Right lobe of liver (tissue), 6 donors: ENCODE measurements around the gene TNFSF8. TPM values are rescaled to one million over a fixed set of nuclear protein-coding genes. Genes with fewer than 3 reads are reported as not detected.

Experiments
- ATAC-seq, 4 donors: fragments of 200-7000 bp; cut with Tn5 transposase; one replicate each; pipeline ENCODE4 v1.9.1; 2020; ENCODE audit warnings: mild to moderate bottlenecking in 4 of 4, moderate library complexity in 4 of 4
- DNase-seq, 3 donors: peaks; one replicate each; pipeline ENCODE4 v3.0.0-alpha.2; 2020
- H3K27ac ChIP-seq, 3 donors: fragments of 200-600 bp; one replicate each; pipeline ENCODE4 v1.8.0; 2022
- H3K27me3 ChIP-seq, 2 donors: fragments of 200-600 bp; one replicate each; pipeline ENCODE4 v1.8.0; 2022
- H3K36me3 ChIP-seq, 4 donors: fragments of 200-600 bp; sonication (generic) in 1 of 4; one replicate each; pipeline versions ENCODE4 v1.5.1 to v1.8.0; 2017 to 2022; ENCODE audit warnings: control low read depth in 1 of 4
- H3K4me1 ChIP-seq, 4 donors: fragments of 200-600 bp; sonication (generic) in 1 of 4; one replicate each; pipeline versions ENCODE4 v1.5.1 to v1.8.0; 2017 to 2022; ENCODE audit warnings: control low read depth in 1 of 4
- H3K4me3 ChIP-seq, 3 donors: fragments of 200-600 bp; one replicate each; pipeline ENCODE4 v1.8.0; 2022
- H3K9me3 ChIP-seq, 4 donors: fragments of 200-600 bp; sonication (generic) in 1 of 4; one replicate each; pipeline versions ENCODE4 v1.5.1 to v1.8.0; 2017 to 2022; ENCODE audit warnings: control low read depth in 1 of 4
- CTCF ChIP-seq, 4 donors: fragments of 200-600 bp in 3 of 4; fragments of 450-650 bp in 1 of 4; IDR thresholded peaks; one replicate each; pipeline versions ENCODE4 v1.5.1 to v1.8.0; 2016 to 2022; ENCODE audit warnings: antibody characterized with exemption in 4 of 4, mild to moderate bottlenecking in 2 of 4
- POLR2A ChIP-seq: fragments of 450-650 bp; IDR thresholded peaks from one replicate; pipeline ENCODE4 v1.6.1; 2017; ENCODE audit warnings: antibody characterized with exemption, mild to moderate bottlenecking
- WGBS: methylation state at CpG from one replicate; pipeline ENCODE4 v1.1.6; 2018; ENCODE audit warnings: low coverage, low lambda C conversion rate; ENCODE audit not compliant: insufficient coverage; ENCODE audit errors: missing lambda C conversion rate; 5-methylcytosine and 5-hydroxymethylcytosine counted together
- intact Hi-C, 2 donors: fragments of 100-400 bp; cut with DNase I; formaldehyde crosslinking; loops; one replicate each; pipeline versions ENCODE4 v1.11.2 to v1.14.1; 2022
- total RNA-seq, 6 experiments: library from RNA; depleted of rRNA in 2 of 6; stranded (reverse); fragments of >200 nt in 2 of 6; fragmentation: NEBNext Ultra II Directional in 3 of 6; extraction: Animal tissue kit (Norgen Biotek cat#: 25700) in 3 of 6; gene quantifications; one replicate each; pipeline versions ENCODE4 v1.1.0 to v1.2.4, GENCODE V29; 2016 to 2023
- donor health status: DM: no; HTN: yes; CAD: no.
- donor health status: DM: no; HTN: no; CAD: no.
- donor health status: DM: no; HTN: no; CAD: no.
- donor health status: DM: no; HTN: yes; CAD: no.
- donor health status: DM: no; HTN: yes; CAD: no.

The TNFSF8 gene
- total RNA-seq, 6 experiments from 2014 or later: 0.19 to 2.0 (median 0.38) TPM

GRCh38 chr9:114899461-114899860, 30.9 kb downstream of the TNFSF8 start:
- H3K27ac ChIP-seq: no peak overlapping the region
- H3K27me3 ChIP-seq: no peaks in the 10 kb centered on the region
- H3K36me3 ChIP-seq: no peaks in the 10 kb centered on the region
- TF ChIP-seq CTCF (IDR thresholded peaks at IDR 0.05) (no peak), POLR2A (no peak)
- intact Hi-C loops: no loop called here
- 91% methylated on average over 2 of the region's 2 CpGs for whole genome bisulfite sequencing
- DNase-seq (no peak), ATAC-seq (no peak)
- H3K4me3 ChIP-seq: no peak overlapping the region
- no peaks in the 10 kb centered on the region for H3K9me3 ChIP-seq
- peaks cover 0 to 15% (median 5%) of the 10 kb centered on the region in 4 donors for H3K4me1 ChIP-seq

- ATAC-seq: peak; percentile 19 to 66 (median 56)
- intact Hi-C loops: no loop called here
These were observed 31.6 kb downstream of the TNFSF8 start for GRCh38 chr9:114898741-114899140.

GRCh38 chr9:114897196-114897595, 33.2 kb downstream of the TNFSF8 start:
- H3K9me3 ChIP-seq: no peaks in the 10 kb centered on the region
- no peak overlapping the region for H3K27ac ChIP-seq
- H3K4me1 ChIP-seq: peaks cover 0 to 23% (median 8%) of the 10 kb centered on the region in 4 donors
- DNase-seq (no peak), ATAC-seq (no peak)
- intact Hi-C loops: no loop called here
- no peaks in the 10 kb centered on the region for H3K27me3 ChIP-seq
- H3K4me3 ChIP-seq: no peak overlapping the region
- H3K36me3 ChIP-seq: no peaks in the 10 kb centered on the region
- WGBS: 88% methylated on average over 3 of the region's 3 CpGs
- TF ChIP-seq CTCF (IDR thresholded peaks at IDR 0.05) (no peak), POLR2A (no peak)

More at GRCh38 chr9:114898741-114899140, 31.6 kb downstream of the TNFSF8 start:
- H3K27ac ChIP-seq: no peak overlapping the region
- 42% methylated on average over 7 of the region's 9 CpGs for WGBS
- H3K36me3 ChIP-seq: no peaks in the 10 kb centered on the region
- H3K9me3 ChIP-seq: no peaks in the 10 kb centered on the region
- H3K4me3 ChIP-seq: no peak overlapping the region
- peaks cover 0 to 22% (median 8%) of the 10 kb centered on the region in 4 donors for H3K4me1 ChIP-seq
- no peak for TF ChIP-seq POLR2A
- no peak for TF ChIP-seq CTCF (IDR thresholded peaks at IDR 0.05)
- H3K27me3 ChIP-seq: no peaks in the 10 kb centered on the region
- peak in 2 of 3 donors; percentile 32 to 65 for DNase-seq

GRCh38 chr9:114896344-114896743, 34.0 kb downstream of the TNFSF8 start:
- DNase-seq: no peak
- intact Hi-C loops: no loop called here
- Histone ChIP-seq H3K4me1 (peaks cover 0 to 23% (median 8%) of the 10 kb centered on the region in 4 donors), H3K4me3 (no peak overlapping the region), H3K27me3 (no peaks in the 10 kb centered on the region), H3K27ac (no peak overlapping the region), H3K36me3 (no peaks in the 10 kb centered on the region), H3K9me3 (no peaks in the 10 kb centered on the region)
- ATAC-seq: no peak
- TF ChIP-seq POLR2A (no peak), CTCF (IDR thresholded peaks at IDR 0.05) (no peak)

- H3K9me3 ChIP-seq: no peaks in the 10 kb centered on the region
- no peak overlapping the region for H3K4me3 ChIP-seq
- ATAC-seq: peak in 3 of 4 donors; percentile 50 to 60 (median 50)
- peaks cover 0 to 23% (median 8%) of the 10 kb centered on the region in 4 donors for H3K4me1 ChIP-seq
- TF ChIP-seq CTCF (IDR thresholded peaks at IDR 0.05) (no peak), POLR2A (no peak)
- DNase-seq: no peak
- no peaks in the 10 kb centered on the region for H3K27me3 ChIP-seq
- H3K27ac ChIP-seq: no peak overlapping the region
- intact Hi-C loops: no loop called here
- H3K36me3 ChIP-seq: no peaks in the 10 kb centered on the region
These were observed 34.8 kb downstream of the TNFSF8 start for GRCh38 chr9:114895521-114895991.
